GM18498 (cell line): ENCODE results near the gene GARIN3.
A peak's percentile ranks its signal among the peaks of the same experiment; 100 is the strongest.

Experiments used
- ATAC-seq: cut with Tn5 transposase; IDR thresholded peaks from one replicate; pipeline ENCODE4 v1.9.1; 2021; ENCODE audit warnings: mild to moderate bottlenecking, moderate library complexity; ENCODE audit not compliant: unreplicated experiment

GARIN3 gene

GRCh38 chr5:157150995-157151394 lies 15.1 kb downstream of the GARIN3 start:
- ATAC-seq, result no peak

DNA sequence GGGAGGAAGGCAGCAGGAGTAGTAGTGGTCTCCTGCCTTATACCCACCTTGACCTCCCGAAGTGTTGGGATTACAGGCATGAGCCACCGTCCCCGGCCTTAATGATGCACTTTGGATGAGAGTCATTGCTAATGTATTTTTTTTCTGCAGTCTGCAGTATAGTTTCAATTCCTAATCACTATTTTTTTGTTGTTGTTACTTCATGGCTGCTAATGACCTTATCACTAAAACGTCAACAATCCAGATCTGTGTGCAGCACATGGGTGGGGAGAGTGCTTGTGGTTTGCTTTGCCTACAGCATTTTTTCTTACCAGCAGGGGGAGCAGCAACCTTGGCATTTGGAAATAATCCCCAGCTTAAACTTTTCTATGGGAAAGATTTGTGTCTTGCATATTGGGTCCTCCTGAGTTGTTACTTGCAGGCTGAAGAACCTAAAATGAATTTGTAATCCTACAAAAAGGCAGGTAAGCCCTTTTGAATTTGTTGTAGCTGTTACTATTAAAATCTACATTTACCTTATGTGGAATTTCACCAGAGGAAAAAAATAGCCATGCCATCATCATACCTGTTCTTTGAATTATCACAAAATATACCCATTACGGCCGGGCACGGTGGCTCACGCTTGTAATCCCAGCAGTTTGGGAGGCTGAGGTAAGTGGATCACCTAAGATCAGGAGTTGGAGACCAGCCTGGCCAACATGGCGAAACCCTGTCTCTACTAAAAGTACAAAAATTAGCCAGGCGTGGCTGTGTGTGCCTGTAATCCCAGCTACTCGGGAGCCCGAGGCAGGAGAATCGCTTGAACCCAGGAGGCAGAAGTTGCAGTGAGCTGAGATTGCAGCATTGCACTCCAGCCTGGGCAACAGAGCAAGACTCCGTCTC lies 17.1 kb downstream of the GARIN3 start:
- peak; percentile 82 for ATAC-seq

GRCh38 chr5:157143127-157143971 lies 22.7 kb downstream of the GARIN3 start:
- peak; percentile 44 for ATAC-seq

- ATAC-seq, result peak; percentile 99
Observed at GRCh38 chr5:157142317-157143126, 23.5 kb downstream of the GARIN3 start, which contains the start of gene MED7. MED7 (minus strand) TSS chr5:157142865; CDS start chr5:157139431, 3,434 bp downstream.

DNA sequence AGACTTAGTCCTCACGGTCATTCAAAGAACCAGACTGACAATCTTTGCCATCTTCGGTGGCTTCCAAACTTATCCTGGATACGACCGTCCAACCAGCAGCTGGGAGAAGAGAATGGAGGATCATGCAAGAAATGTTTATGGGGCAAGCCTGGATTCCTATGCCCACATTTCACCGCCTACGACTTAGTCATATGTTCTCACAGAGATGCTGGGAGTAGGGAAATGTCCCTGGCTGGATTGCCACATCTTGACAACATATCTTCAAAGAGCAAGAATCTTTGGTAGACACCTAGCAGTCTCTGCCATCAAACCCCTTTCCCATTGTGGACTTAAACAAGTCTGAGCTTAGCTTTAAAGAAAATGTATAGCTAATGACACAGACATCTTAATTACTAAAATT lies 28.4 kb downstream of the GARIN3 start:
- no peak for ATAC-seq

- ATAC-seq, result no peak
Observed at GRCh38 chr5:157132281-157132612, 33.8 kb downstream of the GARIN3 start.

DNA sequence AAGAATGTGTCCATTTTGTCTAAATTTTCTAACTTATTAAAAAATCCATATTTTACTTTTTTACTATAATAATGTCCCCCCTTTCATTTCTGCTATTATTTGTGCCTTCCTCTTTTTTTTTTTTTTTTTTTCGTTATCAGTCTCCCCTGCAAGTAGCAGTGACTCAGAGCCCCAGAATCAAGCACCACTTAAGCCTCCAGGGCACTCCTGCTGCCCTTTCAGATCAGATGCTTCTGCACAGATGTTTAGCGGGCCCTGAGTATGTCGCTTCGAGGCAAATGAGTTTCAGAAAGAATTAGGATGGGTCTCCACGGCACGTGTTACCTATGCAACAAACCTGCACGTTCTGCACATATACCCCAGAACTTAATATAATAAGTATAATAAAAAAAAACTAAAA lies 35.1 kb downstream of the GARIN3 start:
- ATAC-seq, result no peak

- no peak for ATAC-seq
Observed at GRCh38 chr5:157121709-157122108, 44.4 kb downstream of the GARIN3 start.

DNA sequence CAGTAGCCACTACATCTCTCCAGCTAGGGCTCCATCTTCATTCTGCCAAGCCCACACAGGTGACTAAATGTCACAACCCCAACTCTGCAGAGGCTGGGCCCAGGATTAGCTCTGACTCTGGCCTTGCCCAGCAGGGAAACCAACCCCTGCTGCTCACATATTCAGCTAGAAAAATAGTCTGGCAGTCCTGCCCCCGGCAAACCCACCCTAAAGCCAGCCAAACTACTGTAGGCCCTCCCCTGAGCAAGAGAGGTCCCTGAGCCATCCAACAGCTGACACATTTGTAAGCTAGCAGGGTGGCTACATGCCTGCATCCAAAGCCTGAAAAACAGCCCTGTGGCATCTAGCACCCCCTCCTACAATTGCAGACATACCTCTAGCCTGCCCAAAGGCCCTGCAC lies 46.0 kb downstream of the GARIN3 start:
- no peak for ATAC-seq

GRCh38 chr5:157116483-157116954 lies 49.5 kb downstream of the GARIN3 start:
- ATAC-seq, result peak; percentile 67

DNA sequence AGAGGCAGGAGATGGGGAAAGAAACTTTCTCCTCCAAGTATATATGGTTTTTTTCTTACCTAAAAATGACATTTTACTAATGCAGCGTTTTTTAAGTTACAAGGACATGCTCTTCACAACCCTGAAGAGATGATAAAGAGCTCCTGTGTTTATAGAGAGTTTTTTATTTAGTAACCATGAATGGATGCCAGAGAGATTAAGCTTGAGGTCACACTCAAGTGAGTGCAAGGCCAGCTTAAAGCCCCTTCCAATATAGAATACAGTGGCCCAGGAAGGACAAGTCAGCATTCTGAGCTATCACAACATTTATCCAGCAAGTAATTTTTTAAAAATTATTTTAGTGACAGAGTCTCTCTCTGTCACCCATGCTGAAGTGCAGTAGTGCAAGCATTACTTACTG lies 50.6 kb downstream of the GARIN3 start:
- ATAC-seq, result no peak

DNA sequence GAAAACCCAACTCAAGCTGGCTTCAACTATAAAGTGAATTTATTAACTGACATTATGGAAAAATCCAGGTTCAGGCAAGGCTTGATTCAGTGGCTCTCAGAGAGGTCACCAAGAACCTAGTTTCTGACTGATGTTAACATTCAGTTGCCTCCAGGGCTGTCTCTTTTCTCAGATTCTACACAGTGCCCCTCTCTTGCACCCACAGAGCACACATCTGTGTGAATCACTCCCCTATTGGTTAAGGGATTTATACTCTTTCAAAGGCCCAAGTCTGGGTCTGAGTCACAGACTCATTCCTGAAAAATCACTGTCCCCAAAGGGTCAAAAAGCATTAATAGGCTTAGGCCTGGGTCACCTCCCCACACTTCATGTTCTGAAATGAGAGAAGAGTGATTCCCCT lies 51.1 kb downstream of the GARIN3 start:
- ATAC-seq, result no peak

DNA sequence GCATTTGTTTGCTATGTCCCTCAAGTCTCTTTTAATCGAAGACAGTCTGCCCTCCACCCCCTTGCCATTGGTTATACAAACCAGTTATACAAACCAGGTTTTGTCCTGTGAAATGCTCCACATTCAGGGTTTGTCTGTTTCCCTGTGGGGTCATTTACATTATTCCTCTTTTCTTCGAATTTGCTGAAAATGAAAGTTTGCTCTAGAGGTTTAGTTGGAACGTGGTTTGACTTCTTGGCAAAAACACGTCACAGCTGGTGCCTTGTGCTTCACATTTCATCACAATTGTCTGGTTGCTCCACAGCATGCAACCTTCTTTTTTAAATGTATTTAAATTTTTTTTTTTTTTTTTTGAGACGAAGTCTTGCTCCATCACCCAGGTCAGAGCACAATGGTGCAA lies 53.1 kb downstream of the GARIN3 start:
- ATAC-seq, result no peak
